ENCODE measurements around the gene PLXNA3.

DNA sequence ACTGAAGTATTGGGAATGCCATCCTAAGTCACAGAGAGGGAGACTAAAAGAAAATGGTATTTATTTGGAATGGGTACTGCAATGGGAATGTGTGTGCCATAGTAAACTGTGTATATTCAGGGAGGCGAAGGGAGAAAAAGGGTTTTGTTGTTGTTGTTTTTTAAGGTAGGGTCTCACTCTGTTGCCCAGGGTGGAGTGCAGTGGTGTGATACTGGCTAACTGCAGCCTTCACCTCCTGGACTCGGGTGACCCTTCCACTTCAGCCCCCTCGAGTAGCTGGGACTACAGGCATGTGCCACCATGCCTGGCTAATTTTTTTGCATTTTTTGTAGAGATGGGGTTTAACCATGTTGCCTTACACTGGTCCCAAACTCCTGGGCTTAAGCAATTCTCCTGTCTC, 36.6 kb downstream of the PLXNA3 start:
- TF ChIP-seq CTCF (conservative IDR thresholded peaks at IDR 0.05; ENCODE audit: low read depth in 2 of 2) (no peak), POLR2AphosphoS5 (IDR thresholded peaks at IDR 0.05; ENCODE audit: low read depth) (no peak), EZH2phosphoT487 (IDR thresholded peaks at IDR 0.05; ENCODE audit: unreplicated experiment) (no peak), EZH2 (IDR thresholded peaks at IDR 0.05; ENCODE audit: low read depth, unreplicated experiment) (no peak)

All from GM23338 (cell line).